H9 (cell line): ENCODE data around the gene GASK1B. TPM values are rescaled to one million over a fixed set of nuclear protein-coding genes. Genes with fewer than 3 reads are reported as not detected.

Experiments used
- DNase-seq: peaks from one replicate; pipeline ENCODE4 v3.0.0-alpha.2; 2017
- H2AFZ ChIP-seq: one replicate; pipeline ENCODE4 v1.6.1; 2013; ENCODE audit warnings: mild to moderate bottlenecking, low read length, control low read depth, moderate library complexity
- H2AK5ac ChIP-seq: 2 replicates; pipeline ENCODE4 v1.6.1; 2013; ENCODE audit warnings: low read length, control low read depth, mixed read lengths; ENCODE audit not compliant: insufficient read length
- H2BK120ac ChIP-seq: one replicate; pipeline ENCODE4 v1.6.1; 2013; ENCODE audit warnings: low read depth, mild to moderate bottlenecking, low read length, control low read depth, inconsistent platforms; ENCODE audit not compliant: poor library complexity, severe bottlenecking
- H2BK12ac ChIP-seq: 2 replicates; pipeline ENCODE4 v1.6.1; 2013; ENCODE audit warnings: low read length, control low read depth, mixed read lengths, low read depth; ENCODE audit not compliant: insufficient read length
- H2BK15ac ChIP-seq: 2 replicates; pipeline ENCODE4 v1.6.1; 2013; ENCODE audit warnings: low read depth, low read length, control low read depth
- H2BK20ac ChIP-seq: one replicate; pipeline ENCODE4 v1.6.1; 2013; ENCODE audit warnings: low read depth, mild to moderate bottlenecking, low read length, control low read depth, inconsistent platforms; ENCODE audit not compliant: poor library complexity, severe bottlenecking
- H2BK5ac ChIP-seq: 2 replicates; pipeline ENCODE4 v1.6.1; 2013; ENCODE audit warnings: low read length, control low read depth, mixed read lengths; ENCODE audit not compliant: insufficient read length
- H3K14ac ChIP-seq: 2 replicates; pipeline ENCODE4 v1.6.1; 2013; ENCODE audit warnings: low read length, control low read depth; ENCODE audit not compliant: insufficient read depth
- H3K18ac ChIP-seq: 2 replicates; pipeline ENCODE4 v1.6.1; 2013; ENCODE audit warnings: low read depth, mild to moderate bottlenecking, mixed read lengths, low read length, control low read depth; ENCODE audit not compliant: insufficient read length
- H3K23ac ChIP-seq: 2 replicates; pipeline ENCODE4 v1.6.1; 2013; ENCODE audit warnings: low read length, control low read depth, mixed read lengths, low read depth; ENCODE audit not compliant: insufficient read length
- H3K23me2 ChIP-seq: 2 replicates; pipeline ENCODE4 v1.6.1; 2013; ENCODE audit warnings: low read depth, mild to moderate bottlenecking, mixed read lengths, low read length, control low read depth; ENCODE audit not compliant: insufficient read length, poor library complexity, severe bottlenecking
- H3K27ac ChIP-seq: 2 replicates; pipeline ENCODE4 v1.5.1; 2013; ENCODE audit warnings: low read length, control low read depth, mixed read lengths, low read depth; ENCODE audit not compliant: insufficient read length
- H3K27me3 ChIP-seq: 2 replicates; pipeline ENCODE4 v1.6.1; 2013; ENCODE audit warnings: low read length, control low read depth, inconsistent platforms; ENCODE audit not compliant: insufficient read depth
- H3K4ac ChIP-seq: 2 replicates; pipeline ENCODE4 v1.6.1; 2013; ENCODE audit warnings: low read depth, mild to moderate bottlenecking, control low read depth, inconsistent platforms, low read length, moderate library complexity
- H3K4me1 ChIP-seq: 2 replicates; pipeline ENCODE4 v1.6.1; 2013; ENCODE audit warnings: low read length, control low read depth, inconsistent platforms; ENCODE audit not compliant: insufficient read depth
- H3K4me2 ChIP-seq: 2 replicates; pipeline ENCODE4 v1.6.1; 2013; ENCODE audit warnings: low read length, control low read depth, mixed read lengths; ENCODE audit not compliant: insufficient read length, insufficient read depth
- H3K56ac ChIP-seq: 2 replicates; pipeline ENCODE4 v1.6.1; 2013; ENCODE audit warnings: low read depth, mild to moderate bottlenecking, mixed read lengths, low read length, control low read depth; ENCODE audit not compliant: insufficient read length
- H3K79me1 ChIP-seq: 2 replicates; pipeline ENCODE4 v1.6.1; 2013; ENCODE audit warnings: low read depth, mild to moderate bottlenecking, moderate library complexity, low read length, control low read depth, inconsistent platforms; ENCODE audit not compliant: insufficient read depth, poor library complexity, severe bottlenecking
- H3K79me2 ChIP-seq: 2 replicates; pipeline ENCODE4 v1.6.1; 2013; ENCODE audit warnings: low read length, control low read depth, inconsistent platforms; ENCODE audit not compliant: insufficient read depth
- H3K9ac ChIP-seq: 2 replicates; pipeline ENCODE4 v1.6.1; 2013; ENCODE audit warnings: low read length, control low read depth, mixed read lengths; ENCODE audit not compliant: insufficient read length; ENCODE audit errors: extremely low read depth
- H3K9me3 ChIP-seq: one replicate; pipeline ENCODE4 v1.6.1; 2013; ENCODE audit warnings: low read depth, low read length, inconsistent platforms; ENCODE audit not compliant: control insufficient read depth
- H3T11ph ChIP-seq: one replicate; pipeline ENCODE4 v1.6.1; 2013; ENCODE audit warnings: mild to moderate bottlenecking, low read length, control low read depth, inconsistent platforms
- H4K20me1 ChIP-seq: one replicate; pipeline ENCODE4 v1.6.1; 2013; ENCODE audit not compliant: control insufficient read depth, insufficient read length, insufficient read depth
- H4K5ac ChIP-seq: 2 replicates; pipeline ENCODE4 v1.6.1; 2013; ENCODE audit warnings: low read depth, mild to moderate bottlenecking, mixed read lengths, low read length, control low read depth; ENCODE audit not compliant: insufficient read length
- H4K8ac ChIP-seq: replicated peaks from 2 replicates; pipeline ENCODE4 v1.6.1; 2013; ENCODE audit warnings: low read length, control low read depth, mixed read lengths, low read depth; ENCODE audit not compliant: insufficient read length
- H4K91ac ChIP-seq: 2 replicates; pipeline ENCODE4 v1.6.1; 2013; ENCODE audit warnings: low read depth, mild to moderate bottlenecking, moderate library complexity, mixed read lengths, low read length, control low read depth; ENCODE audit not compliant: insufficient read length
- H3K27ac Mint-ChIP-seq, 3 experiments: 2 replicates in 2 of 3; 3 replicates in 1 of 3; pipeline ENCODE4 v1.8.0; 2020 to 2021; ENCODE audit warnings: mixed read lengths in 3 of 3, mild to moderate bottlenecking in 1 of 3, moderate library complexity in 1 of 3
- H3K27me3 Mint-ChIP-seq: 2 replicates; pipeline ENCODE4 v1.8.0; 2021; ENCODE audit warnings: low read depth, mild to moderate bottlenecking, moderate library complexity, mixed read lengths
- H3K36me3 Mint-ChIP-seq, 3 experiments: 2 replicates in 2 of 3; 3 replicates in 1 of 3; pipeline ENCODE4 v1.8.0; 2020 to 2021; ENCODE audit warnings: low read depth in 3 of 3, mixed read lengths in 3 of 3; ENCODE audit not compliant: insufficient read depth in 1 of 3
- H3K4me1 Mint-ChIP-seq, 2 experiments: 2 replicates each; pipeline ENCODE4 v1.8.0; 2020; ENCODE audit warnings: mixed read lengths in 2 of 2
- H3K4me3 Mint-ChIP-seq, 2 experiments: 2 replicates in 1 of 2; 3 replicates in 1 of 2; pipeline ENCODE4 v1.8.0; 2020 to 2021; ENCODE audit warnings: mild to moderate bottlenecking in 2 of 2, mixed read lengths in 2 of 2, moderate library complexity in 1 of 2
- H3K9me3 Mint-ChIP-seq, 2 experiments: 2 replicates in 1 of 2; 3 replicates in 1 of 2; pipeline ENCODE4 v1.8.0; 2020; ENCODE audit warnings: mild to moderate bottlenecking in 2 of 2, mixed read lengths in 2 of 2, moderate library complexity in 1 of 2
- WGBS: extraction: QIAGEN DNeasy Blood & Tissue Kit; methylation state at CpG from one replicate; pipeline ENCODE4 v1.1.7; 2013; ENCODE audit warnings: missing lambda C conversion rate, low lambda C conversion rate, mixed read lengths; ENCODE audit not compliant: insufficient read length; ENCODE audit errors: extremely low coverage; 5-methylcytosine and 5-hydroxymethylcytosine counted together
- total RNA-seq: library from RNA; stranded (reverse); gene quantifications from 2 replicates; pipeline ENCODE4 v1.2.1, GENCODE V29; 2021
- TF ChIP-seq, protein P1 (sequence below): fragments of 200-600 bp; sonication (generic); conservative IDR thresholded peaks from 3 replicates; pipeline ENCODE4 v1.8.0; 2021; ENCODE audit warnings: antibody characterized with exemption, mild to moderate bottlenecking

The GASK1B gene
- total RNA-seq, 1 experiment from 2014 or later, result not detected

DNA sequence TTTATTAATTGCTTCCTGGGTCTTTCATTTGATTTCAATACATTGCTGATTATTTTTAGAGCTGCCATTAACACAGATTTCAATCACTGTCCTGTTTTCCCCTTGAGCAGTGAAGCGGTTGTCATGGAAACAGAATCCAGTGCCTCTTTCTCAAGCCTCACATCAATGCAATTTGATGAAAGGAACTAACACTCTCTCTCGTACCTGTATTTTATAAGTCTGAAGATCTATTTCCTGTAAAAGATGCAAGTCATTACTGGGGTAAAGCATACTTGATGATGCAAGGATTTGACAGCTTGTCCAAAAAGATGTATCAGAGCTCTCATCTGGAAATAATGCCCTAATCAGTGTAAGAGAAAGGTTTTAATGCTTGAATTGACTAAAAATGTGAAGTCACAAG, 17.9 kb upstream of the GASK1B start:
- no peak overlapping the region for H4K5ac ChIP-seq
- H3K23me2 ChIP-seq, result no peaks in the 10 kb centered on the region
- no peak overlapping the region for H2AK5ac ChIP-seq
- no peak overlapping the region for H2BK120ac ChIP-seq
- H2BK15ac ChIP-seq, result no peak overlapping the region
- H3K4me1 ChIP-seq, result no peaks in the 10 kb centered on the region
- Mint-ChIP-seq H3K27me3 (no peaks in the 10 kb centered on the region), H3K27ac (no peak overlapping the region), H3K9me3 (no peaks in the 10 kb centered on the region), H3K4me1 (no peaks in the 10 kb centered on the region), H3K4me3 (no peak overlapping the region), H3K36me3 (no peaks in the 10 kb centered on the region)
- no peaks in the 10 kb centered on the region for H3K9me3 ChIP-seq
- H2AFZ ChIP-seq, result no peak overlapping the region
- no peak overlapping the region for H3K56ac ChIP-seq
- H3K79me2 ChIP-seq, result no peaks in the 10 kb centered on the region
- H3K27me3 ChIP-seq, result no peaks in the 10 kb centered on the region
- H4K8ac ChIP-seq, result no peak overlapping the region
- no peak overlapping the region for H3K4me2 ChIP-seq
- H3K79me1 ChIP-seq, result no peaks in the 10 kb centered on the region
- H2BK5ac ChIP-seq, result no peak overlapping the region
- no peaks in the 10 kb centered on the region for H4K20me1 ChIP-seq
- no peak overlapping the region for H3K9ac ChIP-seq
- TF ChIP-seq, protein P1, sequence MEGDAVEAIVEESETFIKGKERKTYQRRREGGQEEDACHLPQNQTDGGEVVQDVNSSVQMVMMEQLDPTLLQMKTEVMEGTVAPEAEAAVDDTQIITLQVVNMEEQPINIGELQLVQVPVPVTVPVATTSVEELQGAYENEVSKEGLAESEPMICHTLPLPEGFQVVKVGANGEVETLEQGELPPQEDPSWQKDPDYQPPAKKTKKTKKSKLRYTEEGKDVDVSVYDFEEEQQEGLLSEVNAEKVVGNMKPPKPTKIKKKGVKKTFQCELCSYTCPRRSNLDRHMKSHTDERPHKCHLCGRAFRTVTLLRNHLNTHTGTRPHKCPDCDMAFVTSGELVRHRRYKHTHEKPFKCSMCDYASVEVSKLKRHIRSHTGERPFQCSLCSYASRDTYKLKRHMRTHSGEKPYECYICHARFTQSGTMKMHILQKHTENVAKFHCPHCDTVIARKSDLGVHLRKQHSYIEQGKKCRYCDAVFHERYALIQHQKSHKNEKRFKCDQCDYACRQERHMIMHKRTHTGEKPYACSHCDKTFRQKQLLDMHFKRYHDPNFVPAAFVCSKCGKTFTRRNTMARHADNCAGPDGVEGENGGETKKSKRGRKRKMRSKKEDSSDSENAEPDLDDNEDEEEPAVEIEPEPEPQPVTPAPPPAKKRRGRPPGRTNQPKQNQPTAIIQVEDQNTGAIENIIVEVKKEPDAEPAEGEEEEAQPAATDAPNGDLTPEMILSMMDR, result no peak
- no CpG with 5 or more reads among the region's 2 CpGs for WGBS
- H3K14ac ChIP-seq, result no peak overlapping the region
- H3T11ph ChIP-seq, result no peak overlapping the region
- H3K18ac ChIP-seq, result no peak overlapping the region
- H4K91ac ChIP-seq, result no peak overlapping the region
- no peak overlapping the region for H2BK20ac ChIP-seq
- no peak overlapping the region for H3K4ac ChIP-seq
- H2BK12ac ChIP-seq, result no peak overlapping the region
- DNase-seq, result no peak
- no peak overlapping the region for H3K23ac ChIP-seq
- H3K27ac ChIP-seq, result no peak overlapping the region
